WTC11 (cell line): ENCODE results near the gene SLC25A11.

Experiments
- CREM ChIP-seq: sonication (generic); formaldehyde crosslinking; IDR thresholded peaks from 2 replicates; pipeline ENCODE4 v1.8.1; 2022; ENCODE audit warnings: mild to moderate bottlenecking, missing genetic modification reagents, moderate library complexity
- IRF2 ChIP-seq: sonication (generic); formaldehyde crosslinking; IDR thresholded peaks from 2 replicates; pipeline ENCODE4 v1.8.0; 2022; ENCODE audit warnings: low read depth, missing genetic modification reagents, borderline replicate concordance
- TEAD1 ChIP-seq: sonication (generic); formaldehyde crosslinking; IDR thresholded peaks from 2 replicates; pipeline ENCODE4 v1.8.0; 2022; ENCODE audit warnings: mild to moderate bottlenecking, missing genetic modification reagents
- TF ChIP-seq, protein P1 (sequence below): fragments of 200-600 bp; IDR thresholded peaks from 2 replicates; pipeline ENCODE4 v1.8.0; 2022; ENCODE audit warnings: antibody characterized with exemption
- TF ChIP-seq, protein P2 (sequence below): sonication (generic); formaldehyde crosslinking; IDR thresholded peaks from 2 replicates; pipeline ENCODE4 v1.8.1; 2023; ENCODE audit warnings: mild to moderate bottlenecking, missing genetic modification reagents

DNA sequence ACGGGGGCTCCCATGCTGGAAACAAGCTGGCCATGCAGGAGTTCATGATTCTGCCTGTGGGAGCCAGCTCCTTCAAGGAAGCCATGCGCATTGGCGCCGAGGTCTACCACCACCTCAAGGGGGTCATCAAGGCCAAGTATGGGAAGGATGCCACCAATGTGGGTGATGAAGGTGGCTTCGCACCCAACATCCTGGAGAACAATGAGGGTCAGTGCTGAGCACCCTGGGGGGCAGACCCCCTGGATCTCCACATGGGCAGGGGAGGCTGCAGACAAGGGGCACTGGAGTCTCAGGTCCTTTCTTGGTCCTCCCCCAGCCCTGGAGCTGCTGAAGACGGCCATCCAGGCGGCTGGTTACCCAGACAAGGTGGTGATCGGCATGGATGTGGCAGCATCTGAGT, 15.2 kb upstream of the SLC25A11 start:
- no peak for TF ChIP-seq TEAD1
- TF ChIP-seq IRF2 (CRISPR knock-in tag): no peak
- TF ChIP-seq CREM: no peak
- TF ChIP-seq, protein P1, sequence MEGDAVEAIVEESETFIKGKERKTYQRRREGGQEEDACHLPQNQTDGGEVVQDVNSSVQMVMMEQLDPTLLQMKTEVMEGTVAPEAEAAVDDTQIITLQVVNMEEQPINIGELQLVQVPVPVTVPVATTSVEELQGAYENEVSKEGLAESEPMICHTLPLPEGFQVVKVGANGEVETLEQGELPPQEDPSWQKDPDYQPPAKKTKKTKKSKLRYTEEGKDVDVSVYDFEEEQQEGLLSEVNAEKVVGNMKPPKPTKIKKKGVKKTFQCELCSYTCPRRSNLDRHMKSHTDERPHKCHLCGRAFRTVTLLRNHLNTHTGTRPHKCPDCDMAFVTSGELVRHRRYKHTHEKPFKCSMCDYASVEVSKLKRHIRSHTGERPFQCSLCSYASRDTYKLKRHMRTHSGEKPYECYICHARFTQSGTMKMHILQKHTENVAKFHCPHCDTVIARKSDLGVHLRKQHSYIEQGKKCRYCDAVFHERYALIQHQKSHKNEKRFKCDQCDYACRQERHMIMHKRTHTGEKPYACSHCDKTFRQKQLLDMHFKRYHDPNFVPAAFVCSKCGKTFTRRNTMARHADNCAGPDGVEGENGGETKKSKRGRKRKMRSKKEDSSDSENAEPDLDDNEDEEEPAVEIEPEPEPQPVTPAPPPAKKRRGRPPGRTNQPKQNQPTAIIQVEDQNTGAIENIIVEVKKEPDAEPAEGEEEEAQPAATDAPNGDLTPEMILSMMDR: no peak
- TF ChIP-seq, protein P2, sequence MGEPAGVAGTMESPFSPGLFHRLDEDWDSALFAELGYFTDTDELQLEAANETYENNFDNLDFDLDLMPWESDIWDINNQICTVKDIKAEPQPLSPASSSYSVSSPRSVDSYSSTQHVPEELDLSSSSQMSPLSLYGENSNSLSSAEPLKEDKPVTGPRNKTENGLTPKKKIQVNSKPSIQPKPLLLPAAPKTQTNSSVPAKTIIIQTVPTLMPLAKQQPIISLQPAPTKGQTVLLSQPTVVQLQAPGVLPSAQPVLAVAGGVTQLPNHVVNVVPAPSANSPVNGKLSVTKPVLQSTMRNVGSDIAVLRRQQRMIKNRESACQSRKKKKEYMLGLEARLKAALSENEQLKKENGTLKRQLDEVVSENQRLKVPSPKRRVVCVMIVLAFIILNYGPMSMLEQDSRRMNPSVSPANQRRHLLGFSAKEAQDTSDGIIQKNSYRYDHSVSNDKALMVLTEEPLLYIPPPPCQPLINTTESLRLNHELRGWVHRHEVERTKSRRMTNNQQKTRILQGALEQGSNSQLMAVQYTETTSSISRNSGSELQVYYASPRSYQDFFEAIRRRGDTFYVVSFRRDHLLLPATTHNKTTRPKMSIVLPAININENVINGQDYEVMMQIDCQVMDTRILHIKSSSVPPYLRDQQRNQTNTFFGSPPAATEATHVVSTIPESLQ (CRISPR knock-in tag): no peak
